CD14-positive monocyte (primary cell): ENCODE measurements around the gene MCM3AP. TPM values are rescaled to one million over a fixed set of nuclear protein-coding genes. Genes with fewer than 3 reads are reported as not detected.

Source experiments
- DNase-seq, 3 donors: peaks; one replicate each; pipeline ENCODE4 v3.0.0-alpha.2; 2011 to 2022
- H2AFZ ChIP-seq: 2 replicates; pipeline ENCODE4 v1.6.0; 2012; ENCODE audit warnings: mild to moderate bottlenecking, low read depth, low read length, inconsistent platforms; ENCODE audit not compliant: insufficient read depth, poor library complexity, severe bottlenecking
- H3K27ac ChIP-seq, 2 donors: 1 replicate in 1 of 2; 2 replicates in 1 of 2; pipeline ENCODE4 v1.5.1; 2012 to 2013; ENCODE audit warnings: low read length in 2 of 2, control low read depth in 1 of 2, inconsistent platforms in 1 of 2, low read depth in 1 of 2, mild to moderate bottlenecking in 1 of 2
- H3K27me3 ChIP-seq, 2 donors: one replicate each; pipeline versions ENCODE4 v1.6.0 to v1.6.1; 2011 to 2013; ENCODE audit warnings: low read length in 2 of 2; ENCODE audit not compliant: control insufficient read depth in 2 of 2, insufficient read depth in 2 of 2
- H3K36me3 ChIP-seq, 2 donors: replicated peaks in 1 of 2; 1 replicate in 1 of 2; 2 replicates in 1 of 2; pipeline versions ENCODE4 v1.5.1 to v1.6.1; 2012 to 2013; ENCODE audit warnings: low read length in 2 of 2, control low read depth in 1 of 2, inconsistent platforms in 1 of 2, mild to moderate bottlenecking in 1 of 2; ENCODE audit not compliant: insufficient read depth in 2 of 2, control insufficient read depth in 1 of 2
- H3K4me1 ChIP-seq, 2 donors: 1 replicate in 1 of 2; 2 replicates in 1 of 2; pipeline versions ENCODE4 v1.5.1 to v1.6.1; 2012 to 2013; ENCODE audit warnings: low read length in 2 of 2, control low read depth in 1 of 2, inconsistent platforms in 1 of 2, mild to moderate bottlenecking in 1 of 2, moderate library complexity in 1 of 2; ENCODE audit not compliant: insufficient read depth in 2 of 2, control insufficient read depth in 1 of 2
- H3K4me2 ChIP-seq: replicated peaks from 2 replicates; pipeline ENCODE3; 2012; ENCODE audit warnings: low read length, moderate library complexity, mild to moderate bottlenecking; ENCODE audit not compliant: poor library complexity, severe bottlenecking; ENCODE audit errors: extremely low read depth
- H3K4me3 ChIP-seq, 3 experiments: fragments of 200-600 bp in 1 of 3; sonication (generic) in 1 of 3; replicated peaks in 1 of 3; 1 replicate in 2 of 3; 2 replicates in 1 of 3; pipeline ENCODE4 v1.5.1; 2011 to 2013; ENCODE audit warnings: low read length in 3 of 3, mild to moderate bottlenecking in 3 of 3, control low read depth in 2 of 3, low read depth in 2 of 3, inconsistent platforms in 1 of 3, moderate library complexity in 1 of 3
- H3K79me2 ChIP-seq: 2 replicates; pipeline ENCODE4 v1.6.0; 2012; ENCODE audit warnings: mild to moderate bottlenecking, control low read depth, inconsistent platforms, low read length, moderate library complexity; ENCODE audit not compliant: insufficient read depth
- H3K9ac ChIP-seq: 2 replicates; pipeline ENCODE4 v1.6.0; 2017; ENCODE audit warnings: low read length, mild to moderate bottlenecking; ENCODE audit not compliant: insufficient read depth, poor library complexity, severe bottlenecking
- H3K9me3 ChIP-seq, 2 donors: replicated peaks in 1 of 2; 1 replicate in 1 of 2; 2 replicates in 1 of 2; pipeline versions ENCODE4 v1.5.1 to v1.6.1; 2012 to 2013; ENCODE audit warnings: low read length in 2 of 2, control low read depth in 1 of 2; ENCODE audit not compliant: control insufficient read depth in 1 of 2, insufficient read depth in 1 of 2
- H4K20me1 ChIP-seq: 2 replicates; pipeline ENCODE4 v1.6.0; 2012; ENCODE audit warnings: mild to moderate bottlenecking, low read length, control low read depth, moderate library complexity; ENCODE audit not compliant: insufficient read depth
- H3K27ac Mint-ChIP-seq, 7 donors: one replicate each; pipeline ENCODE4 v1.8.0; 2020; ENCODE audit warnings: mild to moderate bottlenecking in 7 of 7, mixed read lengths in 7 of 7, moderate library complexity in 6 of 7, inconsistent platforms in 2 of 7
- H3K27me3 Mint-ChIP-seq, 3 donors: one replicate each; pipeline ENCODE4 v1.8.0; 2021 to 2022; ENCODE audit warnings: low read depth in 3 of 3, mild to moderate bottlenecking in 3 of 3, mixed read lengths in 3 of 3, moderate library complexity in 3 of 3, inconsistent platforms in 1 of 3
- H3K36me3 Mint-ChIP-seq, 2 donors: one replicate each; pipeline ENCODE4 v1.8.0; 2020; ENCODE audit warnings: mixed read lengths in 2 of 2, inconsistent platforms in 1 of 2, mild to moderate bottlenecking in 1 of 2
- H3K4me1 Mint-ChIP-seq: one replicate; pipeline ENCODE4 v1.8.0; 2020; ENCODE audit warnings: mild to moderate bottlenecking, mixed read lengths
- H3K4me3 Mint-ChIP-seq, 2 donors: one replicate each; pipeline ENCODE4 v1.8.0; 2020; ENCODE audit warnings: mild to moderate bottlenecking in 2 of 2, mixed read lengths in 2 of 2, moderate library complexity in 1 of 2
- H3K9me3 Mint-ChIP-seq, 7 donors: one replicate each; pipeline ENCODE4 v1.8.0; 2020 to 2022; ENCODE audit warnings: mixed read lengths in 7 of 7, mild to moderate bottlenecking in 6 of 7, moderate library complexity in 6 of 7, inconsistent platforms in 2 of 7
- CTCF ChIP-seq: fragments of 200-600 bp; IDR thresholded peaks from one replicate; pipeline ENCODE4 v1.8.0; 2022; ENCODE audit warnings: antibody characterized with exemption, mild to moderate bottlenecking
- WGBS: methylation state at CpG from one replicate; pipeline ENCODE4 v1.1.5; 2013; ENCODE audit warnings: missing lambda C conversion rate; ENCODE audit not compliant: insufficient coverage; 5-methylcytosine and 5-hydroxymethylcytosine counted together
- intact Hi-C, 2 donors: fragments of 100-400 bp; cut with micrococcal nuclease; formaldehyde crosslinking; loops; one replicate each; pipeline versions ENCODE4 v1.15.0 to v1.15.1; 2023
- polyA plus RNA-seq, 3 donors: library from polyadenylated mRNA; depleted of rRNA in 1 of 3; unstranded in 2 of 3; stranded (reverse) in 1 of 3; fragments of 300-500 nt in 2 of 3; fragments of >200 nt in 1 of 3; fragmentation: Illumina TruSeq in 2 of 3; gene quantifications; 1 replicate in 2 of 3; 2 replicates in 1 of 3; pipeline ENCODE4 v1.2.3, GENCODE V29; 2012 to 2021

The MCM3AP gene
- polyA plus RNA-seq, 3 donors, result 30.9 to 62.4 (median 32.7) TPM

GRCh38 chr21:46248827-46249226 is 36.6 kb downstream of the MCM3AP start:
- no peak for DNase-seq
- no peaks in the 10 kb centered on the region for H3K79me2 ChIP-seq
- peaks cover 0 to 3% (median 0%) of the 10 kb centered on the region in 7 donors for H3K9me3 Mint-ChIP-seq
- no peaks in the 10 kb centered on the region for H3K9me3 ChIP-seq
- peaks cover 92 to 99% of the 10 kb centered on the region in 2 donors for H3K36me3 ChIP-seq
- no peak for TF ChIP-seq CTCF
- no peaks in the 10 kb centered on the region for H3K4me1 ChIP-seq
- no peaks in the 10 kb centered on the region for H4K20me1 ChIP-seq
- no peak overlapping the region for H3K4me3 Mint-ChIP-seq
- no peak overlapping the region for H3K9ac ChIP-seq
- H3K36me3 Mint-ChIP-seq, result peaks cover 90 to 98% of the 10 kb centered on the region in 2 donors
- no peak overlapping the region for H3K4me3 ChIP-seq
- H3K27ac Mint-ChIP-seq, result peak overlapping the region in 2 of 7 donors; percentile 13 to 39
- peaks cover 0 to 2% (median 1%) of the 10 kb centered on the region in 3 donors for H3K27me3 Mint-ChIP-seq
- H3K4me2 ChIP-seq, result no peak overlapping the region
- no peak overlapping the region for H3K27ac ChIP-seq
- 100% methylated on average over 1 of the region's 2 CpGs for WGBS
- intact Hi-C loops, result no loop called here
- no peaks in the 10 kb centered on the region for H3K27me3 ChIP-seq
- H3K4me1 Mint-ChIP-seq, result peaks cover 3% of the 10 kb centered on the region
- no peak overlapping the region for H2AFZ ChIP-seq

GRCh38 chr21:46248422-46248782 is 37.0 kb downstream of the MCM3AP start:
- Mint-ChIP-seq H3K36me3 (peaks cover 90 to 98% of the 10 kb centered on the region in 2 donors), H3K4me1 (peaks cover 2% of the 10 kb centered on the region), H3K27me3 (peaks cover 0 to 2% (median 1%) of the 10 kb centered on the region in 3 donors), H3K27ac (peak overlapping the region in 2 of 7 donors; percentile 46 to 65), H3K4me3 (no peak overlapping the region), H3K9me3 (peaks cover 0 to 3% (median 0%) of the 10 kb centered on the region in 7 donors)
- H3K9ac ChIP-seq, result no peak overlapping the region
- WGBS, result no CpG with 5 or more reads among the region's 1 CpG
- H3K79me2 ChIP-seq, result no peaks in the 10 kb centered on the region
- H3K36me3 ChIP-seq, result peaks cover 92 to 99% of the 10 kb centered on the region in 2 donors
- no peaks in the 10 kb centered on the region for H3K4me1 ChIP-seq
- no peak overlapping the region for H2AFZ ChIP-seq
- no peaks in the 10 kb centered on the region for H3K9me3 ChIP-seq
- H3K4me3 ChIP-seq, result no peak overlapping the region
- no peak overlapping the region for H3K4me2 ChIP-seq
- H3K27me3 ChIP-seq, result no peaks in the 10 kb centered on the region
- H4K20me1 ChIP-seq, result no peaks in the 10 kb centered on the region
- H3K27ac ChIP-seq, result peak overlapping the region in 1 of 2 donors; percentile 3
- intact Hi-C loops, result no loop called here
- DNase-seq, result no peak
- TF ChIP-seq CTCF, result no peak
